Nephron (organoid): ENCODE results near the gene CACNG5.
A peak's percentile ranks its signal among the peaks of the same experiment; 100 is the strongest.

ENCODE experiments used
- H3K27ac Mint-ChIP-seq, 3 experiments: 2 replicates each; pipeline ENCODE4 v1.8.0; 2020; ENCODE audit warnings: mixed read lengths in 3 of 3, mild to moderate bottlenecking in 2 of 3, moderate library complexity in 1 of 3
- H3K27me3 Mint-ChIP-seq: 2 replicates; pipeline ENCODE4 v1.8.0; 2021; ENCODE audit warnings: low read depth, mild to moderate bottlenecking, moderate library complexity, mixed read lengths
- H3K36me3 Mint-ChIP-seq: 2 replicates; pipeline ENCODE4 v1.8.0; 2020; ENCODE audit warnings: low read depth, mixed read lengths
- H3K4me1 Mint-ChIP-seq: 2 replicates; pipeline ENCODE4 v1.8.0; 2020; ENCODE audit warnings: mixed read lengths
- H3K4me3 Mint-ChIP-seq, 3 experiments: 2 replicates each; pipeline ENCODE4 v1.8.0; 2020; ENCODE audit warnings: mild to moderate bottlenecking in 3 of 3, mixed read lengths in 3 of 3, moderate library complexity in 2 of 3
- H3K9me3 Mint-ChIP-seq: 2 replicates; pipeline ENCODE4 v1.8.0; 2020; ENCODE audit warnings: mixed read lengths
- TF ChIP-seq, protein P1 (sequence below), 3 experiments: fragments of 200-600 bp; sonication (generic); IDR thresholded peaks; one replicate each; pipeline ENCODE4 v1.5.0; 2021; ENCODE audit warnings: antibody characterized with exemption in 3 of 3; ENCODE audit not compliant: unreplicated experiment in 3 of 3

CACNG5 gene, protein sequence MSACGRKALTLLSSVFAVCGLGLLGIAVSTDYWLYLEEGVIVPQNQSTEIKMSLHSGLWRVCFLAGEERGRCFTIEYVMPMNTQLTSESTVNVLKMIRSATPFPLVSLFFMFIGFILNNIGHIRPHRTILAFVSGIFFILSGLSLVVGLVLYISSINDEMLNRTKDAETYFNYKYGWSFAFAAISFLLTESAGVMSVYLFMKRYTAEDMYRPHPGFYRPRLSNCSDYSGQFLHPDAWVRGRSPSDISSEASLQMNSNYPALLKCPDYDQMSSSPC

DNA sequence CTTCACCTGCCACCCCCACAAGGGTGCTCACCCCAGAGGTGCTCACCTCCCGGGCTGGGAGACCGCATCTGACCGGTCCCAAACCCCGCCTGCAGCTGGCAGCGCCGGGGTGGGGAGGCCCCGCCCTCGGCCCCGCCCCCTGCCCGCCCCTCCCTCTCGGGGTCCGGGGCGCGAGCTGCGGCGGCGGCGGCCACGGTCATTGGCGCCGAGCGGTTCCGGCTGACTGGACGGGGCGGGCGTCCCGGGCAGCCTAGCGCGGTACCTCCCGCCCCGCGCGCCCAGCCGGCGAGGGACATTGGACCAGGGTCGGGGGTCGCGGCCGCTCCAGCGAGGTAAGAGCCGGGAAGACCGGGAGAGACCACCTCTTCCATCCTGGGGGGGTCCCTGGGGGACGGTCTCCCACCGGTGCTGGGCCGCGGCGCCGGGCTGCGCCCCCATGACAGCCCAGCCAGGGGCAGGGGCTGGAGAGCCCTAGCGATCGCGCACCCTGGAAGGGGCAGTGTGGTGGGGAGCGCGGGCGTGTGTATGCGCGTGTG is at the start of gene CACNG5:
CACNG5 (plus strand) TSS at position 199 of the 536 bp plus-strand sequence. CDS start 42,216 bp downstream, outside the sequence.
- Mint-ChIP-seq H3K36me3 (no peaks in the 10 kb centered on the region), H3K27ac (no peak within 1 kb of the TSS), H3K27me3 (peaks cover 60% of the 10 kb centered on the region), H3K4me1 (peaks cover 2% of the 10 kb centered on the region), H3K9me3 (no peaks in the 10 kb centered on the region), H3K4me3 (peak within 1 kb of the TSS in 2 of 3 experiments; percentile 62 to 64)
- TF ChIP-seq, protein P1, sequence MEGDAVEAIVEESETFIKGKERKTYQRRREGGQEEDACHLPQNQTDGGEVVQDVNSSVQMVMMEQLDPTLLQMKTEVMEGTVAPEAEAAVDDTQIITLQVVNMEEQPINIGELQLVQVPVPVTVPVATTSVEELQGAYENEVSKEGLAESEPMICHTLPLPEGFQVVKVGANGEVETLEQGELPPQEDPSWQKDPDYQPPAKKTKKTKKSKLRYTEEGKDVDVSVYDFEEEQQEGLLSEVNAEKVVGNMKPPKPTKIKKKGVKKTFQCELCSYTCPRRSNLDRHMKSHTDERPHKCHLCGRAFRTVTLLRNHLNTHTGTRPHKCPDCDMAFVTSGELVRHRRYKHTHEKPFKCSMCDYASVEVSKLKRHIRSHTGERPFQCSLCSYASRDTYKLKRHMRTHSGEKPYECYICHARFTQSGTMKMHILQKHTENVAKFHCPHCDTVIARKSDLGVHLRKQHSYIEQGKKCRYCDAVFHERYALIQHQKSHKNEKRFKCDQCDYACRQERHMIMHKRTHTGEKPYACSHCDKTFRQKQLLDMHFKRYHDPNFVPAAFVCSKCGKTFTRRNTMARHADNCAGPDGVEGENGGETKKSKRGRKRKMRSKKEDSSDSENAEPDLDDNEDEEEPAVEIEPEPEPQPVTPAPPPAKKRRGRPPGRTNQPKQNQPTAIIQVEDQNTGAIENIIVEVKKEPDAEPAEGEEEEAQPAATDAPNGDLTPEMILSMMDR (IDR thresholded peaks at IDR 0.05; ENCODE audit: unreplicated experiment in 3 of 3): no peak

DNA sequence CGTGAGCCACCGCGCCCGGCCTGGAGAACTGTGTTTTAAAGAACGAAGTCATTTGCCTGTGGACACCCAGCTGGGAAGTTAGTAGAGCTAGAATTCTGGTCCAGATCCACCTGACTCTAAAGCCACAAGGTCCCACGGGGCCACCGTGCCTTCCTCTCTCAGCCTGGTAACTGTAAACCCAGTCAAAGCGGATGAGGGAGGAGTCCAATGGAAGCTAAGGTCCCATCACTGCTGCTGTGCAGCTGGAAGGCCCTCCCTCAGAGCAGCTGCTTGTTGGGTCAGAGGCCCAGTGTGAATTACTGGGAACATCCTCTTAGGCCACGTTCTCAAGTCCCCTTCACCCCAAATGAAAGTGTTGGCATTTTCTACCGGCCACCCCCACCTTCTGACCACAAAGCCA is 48.8 kb upstream of the CACNG5 start:
- TF ChIP-seq, protein P1 (IDR thresholded peaks at IDR 0.05; ENCODE audit: unreplicated experiment in 3 of 3): no peak
- Mint-ChIP-seq H3K27ac (no peak overlapping the region), H3K4me3 (no peak overlapping the region), H3K9me3 (no peaks in the 10 kb centered on the region), H3K4me1 (peaks cover 5% of the 10 kb centered on the region), H3K36me3 (peaks cover 12% of the 10 kb centered on the region), H3K27me3 (no peaks in the 10 kb centered on the region)

DNA sequence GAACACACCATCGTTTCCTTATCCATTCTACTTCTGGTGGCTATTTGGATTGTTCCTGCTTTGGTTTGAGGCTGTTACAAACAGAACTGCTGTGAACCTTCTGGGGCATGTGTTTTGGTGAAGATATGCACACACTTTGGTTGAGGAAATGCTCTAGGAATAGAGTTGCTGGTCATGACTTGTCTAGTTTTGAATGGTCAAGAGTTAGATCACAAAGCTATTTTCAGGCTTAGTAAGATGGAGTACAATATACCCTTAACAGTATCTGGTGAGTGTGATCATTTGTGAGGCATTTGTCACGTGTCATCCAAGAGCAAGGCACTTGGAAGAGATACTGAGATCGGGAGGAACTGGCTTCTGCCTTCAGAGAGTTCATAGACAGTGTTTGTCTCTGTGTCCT is 47.0 kb upstream of the CACNG5 start:
- H3K27me3 Mint-ChIP-seq: no peaks in the 10 kb centered on the region
- peaks cover 21% of the 10 kb centered on the region for H3K36me3 Mint-ChIP-seq
- no peaks in the 10 kb centered on the region for H3K9me3 Mint-ChIP-seq
- H3K27ac Mint-ChIP-seq: no peak overlapping the region
- TF ChIP-seq, protein P1 (IDR thresholded peaks at IDR 0.05; ENCODE audit: unreplicated experiment in 3 of 3): no peak
- H3K4me1 Mint-ChIP-seq: peaks cover 5% of the 10 kb centered on the region
- no peak overlapping the region for H3K4me3 Mint-ChIP-seq

DNA sequence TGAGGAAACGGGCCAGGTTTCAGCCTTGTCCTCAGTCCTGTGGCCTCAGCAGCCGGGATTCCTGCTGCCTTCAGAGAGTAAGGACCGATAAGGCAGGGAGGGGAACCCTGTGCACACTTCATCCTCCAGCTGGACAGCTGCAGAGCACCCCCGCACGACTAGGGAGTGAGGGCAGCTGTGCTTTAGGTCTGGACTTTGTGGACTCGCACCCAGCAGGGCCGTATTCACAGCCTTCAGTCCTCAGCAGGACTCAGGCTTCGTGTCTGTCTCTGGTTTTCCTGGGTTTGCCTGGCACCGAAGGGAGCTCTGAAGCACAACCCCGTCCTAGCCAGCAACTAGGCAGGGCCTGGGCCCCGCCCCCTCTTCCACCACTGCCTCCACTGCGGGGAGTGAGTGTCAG is 45.8 kb upstream of the CACNG5 start:
- Mint-ChIP-seq H3K27ac (no peak overlapping the region), H3K4me3 (no peak overlapping the region), H3K27me3 (no peaks in the 10 kb centered on the region)

DNA sequence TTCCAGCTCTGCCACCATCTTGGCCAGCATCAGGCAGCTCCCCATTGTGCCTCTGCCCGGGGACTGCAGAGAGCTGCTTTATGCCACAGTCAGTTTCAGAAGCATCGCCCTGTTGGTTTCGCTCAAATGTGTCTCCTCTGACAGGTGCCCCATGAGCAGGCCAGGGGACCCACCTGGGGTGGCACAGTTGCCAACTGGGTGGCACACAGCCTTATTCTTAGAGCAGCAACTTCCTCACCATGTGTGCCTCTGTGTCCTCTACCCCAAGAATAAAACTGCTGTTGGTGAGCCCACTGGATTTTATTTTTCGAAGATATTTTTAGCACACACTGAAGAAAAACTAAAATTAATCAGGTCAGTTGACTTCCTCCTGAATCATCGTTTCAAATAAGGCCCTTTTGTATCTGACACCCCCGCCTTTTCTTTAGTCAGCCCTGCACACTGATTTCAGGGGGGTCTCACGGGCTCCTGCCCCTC is 44.9 kb upstream of the CACNG5 start:
- TF ChIP-seq, protein P1 (IDR thresholded peaks at IDR 0.05; ENCODE audit: unreplicated experiment in 3 of 3): no peak
- Mint-ChIP-seq H3K9me3 (no peaks in the 10 kb centered on the region), H3K4me3 (no peak overlapping the region), H3K4me1 (peaks cover 5% of the 10 kb centered on the region), H3K36me3 (peaks cover 26% of the 10 kb centered on the region), H3K27me3 (no peaks in the 10 kb centered on the region), H3K27ac (no peak overlapping the region)

More for the DNA sequence above, 45.8 kb upstream of the CACNG5 start:
- Mint-ChIP-seq H3K36me3 (peaks cover 26% of the 10 kb centered on the region), H3K9me3 (no peaks in the 10 kb centered on the region), H3K4me1 (peaks cover 5% of the 10 kb centered on the region)
- TF ChIP-seq, protein P1 (IDR thresholded peaks at IDR 0.05; ENCODE audit: unreplicated experiment in 3 of 3): no peak
